ENCODE data around the gene IGF2BP2.

DNA sequence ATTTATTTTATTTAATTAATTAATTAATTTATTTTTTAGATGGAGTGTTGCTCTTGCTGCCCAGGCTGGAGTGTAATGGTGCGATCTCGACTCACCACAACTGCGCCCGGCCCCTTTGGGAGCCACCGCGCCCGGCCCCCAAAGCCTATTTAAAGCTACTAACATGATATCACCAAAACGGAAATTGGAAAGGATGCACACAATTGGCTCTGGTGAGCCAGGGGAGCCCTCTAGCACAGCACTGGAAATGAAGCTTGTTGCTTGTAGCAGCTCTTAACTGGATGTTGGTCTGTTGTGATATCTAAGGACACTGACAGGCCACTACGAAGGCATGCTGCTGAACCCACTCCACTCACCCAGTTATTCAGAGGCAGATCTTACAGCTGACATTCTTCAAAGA, 104.5 kb downstream of the IGF2BP2 start:
- no peak for TF ChIP-seq TAF1 (IDR thresholded peaks at IDR 0.05; ENCODE audit: low read depth, low read length)
- TF ChIP-seq, protein P1, sequence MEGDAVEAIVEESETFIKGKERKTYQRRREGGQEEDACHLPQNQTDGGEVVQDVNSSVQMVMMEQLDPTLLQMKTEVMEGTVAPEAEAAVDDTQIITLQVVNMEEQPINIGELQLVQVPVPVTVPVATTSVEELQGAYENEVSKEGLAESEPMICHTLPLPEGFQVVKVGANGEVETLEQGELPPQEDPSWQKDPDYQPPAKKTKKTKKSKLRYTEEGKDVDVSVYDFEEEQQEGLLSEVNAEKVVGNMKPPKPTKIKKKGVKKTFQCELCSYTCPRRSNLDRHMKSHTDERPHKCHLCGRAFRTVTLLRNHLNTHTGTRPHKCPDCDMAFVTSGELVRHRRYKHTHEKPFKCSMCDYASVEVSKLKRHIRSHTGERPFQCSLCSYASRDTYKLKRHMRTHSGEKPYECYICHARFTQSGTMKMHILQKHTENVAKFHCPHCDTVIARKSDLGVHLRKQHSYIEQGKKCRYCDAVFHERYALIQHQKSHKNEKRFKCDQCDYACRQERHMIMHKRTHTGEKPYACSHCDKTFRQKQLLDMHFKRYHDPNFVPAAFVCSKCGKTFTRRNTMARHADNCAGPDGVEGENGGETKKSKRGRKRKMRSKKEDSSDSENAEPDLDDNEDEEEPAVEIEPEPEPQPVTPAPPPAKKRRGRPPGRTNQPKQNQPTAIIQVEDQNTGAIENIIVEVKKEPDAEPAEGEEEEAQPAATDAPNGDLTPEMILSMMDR (IDR thresholded peaks at IDR 0.05; ENCODE audit: control extremely low read depth in 1 of 3, insufficient read depth in 1 of 3, low read depth in 1 of 3, low read length in 3 of 3), result no peak
- TF ChIP-seq RAD21 (IDR thresholded peaks at IDR 0.05 in 1 of 2, conservative IDR thresholded peaks at IDR 0.05 in 1 of 2; ENCODE audit: low read depth in 2 of 2, low read length in 2 of 2), result no peak
- TF ChIP-seq POLR2AphosphoS5 (IDR thresholded peaks at IDR 0.05; ENCODE audit: low read depth, low read length), result no peak
- TF ChIP-seq JUND (IDR thresholded peaks at IDR 0.05; ENCODE audit: low read length), result no peak
- TF ChIP-seq TCF12 (IDR thresholded peaks at IDR 0.05; ENCODE audit: low read depth, low read length), result no peak

Data from H1 (cell line).